ENCODE measurements around the gene SPESP1. TPM values are rescaled to one million over a fixed set of nuclear protein-coding genes. Genes with fewer than 3 reads are reported as not detected.

SPESP1 gene
- polyA plus RNA-seq, 1 donor (not counting 4 experiments of a cell fraction or from before 2014, with no cell fraction given): 5.3 TPM

DNA sequence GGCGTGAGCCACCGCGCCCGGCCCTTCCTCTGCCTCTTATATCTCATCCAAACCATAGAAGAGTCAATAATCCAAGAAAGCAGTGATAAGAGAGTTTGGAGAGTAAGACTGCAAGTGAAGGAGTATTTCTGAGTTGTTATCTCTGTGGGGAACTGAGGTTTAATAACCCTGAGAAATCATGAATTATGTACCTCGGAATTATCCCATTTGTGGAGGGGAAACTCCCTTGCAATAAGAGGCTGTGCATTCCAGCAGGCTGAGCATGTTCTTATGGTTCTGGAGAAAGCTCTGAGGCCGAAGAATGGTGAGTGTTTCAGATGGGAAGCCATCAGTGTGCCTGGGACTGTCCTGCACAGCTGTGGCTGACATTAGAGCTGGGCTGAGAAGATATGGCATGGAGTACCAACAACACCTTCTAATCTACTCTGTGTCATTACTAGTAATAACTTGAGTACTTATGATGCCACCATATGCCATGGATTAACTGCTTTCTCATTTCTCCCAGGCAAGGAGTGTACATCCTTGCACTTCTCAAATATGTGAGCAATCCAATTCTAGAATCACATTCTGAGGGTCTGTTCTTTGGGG is 52.7 kb downstream of the SPESP1 start:
- FAIRE-seq (no peak), DNase-seq (ENCODE audit: low read depth, low spot score) (no peak)
- H3K27me3 ChIP-seq (ENCODE audit: control insufficient read depth, extremely low read depth, insufficient read depth, low read length): no peaks in the 10 kb centered on the region
- no peak overlapping the region for H3K4me2 ChIP-seq (ENCODE audit: control insufficient read depth, extremely low read depth, insufficient read depth, low read depth, low read length)
- no peak overlapping the region for H3K9ac ChIP-seq (ENCODE audit: control insufficient read depth, extremely low read depth, insufficient read depth, low read length)
- H3K4me1 ChIP-seq (ENCODE audit: control insufficient read depth, extremely low read depth, insufficient read depth, low read length): no peaks in the 10 kb centered on the region
- H3K9me3 ChIP-seq (ENCODE audit: control insufficient read depth, low read depth, low read length): no peaks in the 10 kb centered on the region
- no peaks in the 10 kb centered on the region for H3K36me3 ChIP-seq (ENCODE audit: control insufficient read depth in 2 of 2, extremely low read depth in 1 of 2, insufficient read depth in 2 of 2, low read length in 2 of 2)
- H3K4me3 ChIP-seq (ENCODE audit: control insufficient read depth in 2 of 3, extremely low read depth in 1 of 3, insufficient read depth in 2 of 3, low read depth in 1 of 3, low read length in 3 of 3): no peak overlapping the region
- no peaks in the 10 kb centered on the region for H3K9me1 ChIP-seq (ENCODE audit: control insufficient read depth, extremely low read depth, insufficient read depth, low read length)
- dilution Hi-C loops (cut with MboI; ENCODE audit: extremely low pct_ligation_motif_present, low sequenced_read_pairs): no loop called here
- no peaks in the 10 kb centered on the region for H4K20me1 ChIP-seq (ENCODE audit: control insufficient read depth, extremely low read depth, insufficient read depth, low read length)
- no peak overlapping the region for H2AFZ ChIP-seq (ENCODE audit: control insufficient read depth, low read length)
- H3K79me2 ChIP-seq (ENCODE audit: control insufficient read depth, insufficient read depth, low read length): no peaks in the 10 kb centered on the region
- no peak overlapping the region for H3K27ac ChIP-seq (ENCODE audit: control insufficient read depth, insufficient read depth, low read length)
- TF ChIP-seq, protein P1, sequence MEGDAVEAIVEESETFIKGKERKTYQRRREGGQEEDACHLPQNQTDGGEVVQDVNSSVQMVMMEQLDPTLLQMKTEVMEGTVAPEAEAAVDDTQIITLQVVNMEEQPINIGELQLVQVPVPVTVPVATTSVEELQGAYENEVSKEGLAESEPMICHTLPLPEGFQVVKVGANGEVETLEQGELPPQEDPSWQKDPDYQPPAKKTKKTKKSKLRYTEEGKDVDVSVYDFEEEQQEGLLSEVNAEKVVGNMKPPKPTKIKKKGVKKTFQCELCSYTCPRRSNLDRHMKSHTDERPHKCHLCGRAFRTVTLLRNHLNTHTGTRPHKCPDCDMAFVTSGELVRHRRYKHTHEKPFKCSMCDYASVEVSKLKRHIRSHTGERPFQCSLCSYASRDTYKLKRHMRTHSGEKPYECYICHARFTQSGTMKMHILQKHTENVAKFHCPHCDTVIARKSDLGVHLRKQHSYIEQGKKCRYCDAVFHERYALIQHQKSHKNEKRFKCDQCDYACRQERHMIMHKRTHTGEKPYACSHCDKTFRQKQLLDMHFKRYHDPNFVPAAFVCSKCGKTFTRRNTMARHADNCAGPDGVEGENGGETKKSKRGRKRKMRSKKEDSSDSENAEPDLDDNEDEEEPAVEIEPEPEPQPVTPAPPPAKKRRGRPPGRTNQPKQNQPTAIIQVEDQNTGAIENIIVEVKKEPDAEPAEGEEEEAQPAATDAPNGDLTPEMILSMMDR (optimal IDR thresholded peaks at IDR 0.05 in 1 of 3, IDR thresholded peaks at IDR 0.05 in 1 of 3, conservative IDR thresholded peaks at IDR 0.05 in 1 of 3; ENCODE audit: extremely low read depth in 1 of 3, insufficient read depth in 2 of 3, low read length in 3 of 3): no peak
- no peak for TF ChIP-seq EZH2 (IDR thresholded peaks at IDR 0.05; ENCODE audit: low read length)

DNA sequence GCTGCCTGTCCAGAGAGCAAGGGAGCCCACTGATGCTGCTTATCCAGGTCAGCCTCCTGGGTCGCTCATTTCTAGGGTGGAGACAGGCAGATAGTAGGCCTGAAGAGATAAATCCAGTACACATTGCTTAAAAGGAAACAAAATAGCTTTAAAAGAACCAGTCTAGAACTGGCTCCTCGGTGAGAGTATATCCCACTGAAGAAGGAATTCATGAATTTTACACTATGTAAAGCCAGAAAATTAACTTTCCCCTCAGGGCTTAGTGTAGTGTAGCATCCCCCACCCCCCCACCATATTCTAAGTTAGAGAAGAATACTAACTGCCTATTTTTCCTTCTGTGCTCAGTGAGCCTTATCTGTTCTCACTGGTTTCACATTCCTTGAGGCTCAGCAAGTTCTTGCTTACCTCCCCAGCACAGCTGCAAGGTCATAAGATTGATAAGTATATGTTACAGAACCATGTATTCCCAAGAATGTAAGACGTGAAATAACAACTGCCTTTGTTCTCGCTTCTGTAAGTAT is 53.7 kb downstream of the SPESP1 start:
- Histone ChIP-seq H3K27me3 (ENCODE audit: control insufficient read depth, extremely low read depth, insufficient read depth, low read length) (no peaks in the 10 kb centered on the region), H2AFZ (ENCODE audit: control insufficient read depth, low read length) (no peak overlapping the region), H4K20me1 (ENCODE audit: control insufficient read depth, extremely low read depth, insufficient read depth, low read length) (no peaks in the 10 kb centered on the region), H3K9me3 (ENCODE audit: control insufficient read depth, low read depth, low read length) (no peaks in the 10 kb centered on the region), H3K4me3 (ENCODE audit: control insufficient read depth in 2 of 3, extremely low read depth in 1 of 3, insufficient read depth in 2 of 3, low read depth in 1 of 3, low read length in 3 of 3) (no peak overlapping the region), H3K36me3 (ENCODE audit: control insufficient read depth in 2 of 2, extremely low read depth in 1 of 2, insufficient read depth in 2 of 2, low read length in 2 of 2) (no peaks in the 10 kb centered on the region), H3K27ac (ENCODE audit: control insufficient read depth, insufficient read depth, low read length) (no peak overlapping the region), H3K4me2 (ENCODE audit: control insufficient read depth, extremely low read depth, insufficient read depth, low read depth, low read length) (no peak overlapping the region), H3K4me1 (ENCODE audit: control insufficient read depth, extremely low read depth, insufficient read depth, low read length) (no peaks in the 10 kb centered on the region), H3K79me2 (ENCODE audit: control insufficient read depth, insufficient read depth, low read length) (no peaks in the 10 kb centered on the region), H3K9ac (ENCODE audit: control insufficient read depth, extremely low read depth, insufficient read depth, low read length) (no peak overlapping the region), H3K9me1 (ENCODE audit: control insufficient read depth, extremely low read depth, insufficient read depth, low read length) (no peaks in the 10 kb centered on the region)
- no peak for DNase-seq (ENCODE audit: low read depth, low spot score)
- no peak for FAIRE-seq
- dilution Hi-C loops (cut with MboI; ENCODE audit: extremely low pct_ligation_motif_present, low sequenced_read_pairs): no loop called here
- TF ChIP-seq, protein P1 (optimal IDR thresholded peaks at IDR 0.05 in 1 of 3, IDR thresholded peaks at IDR 0.05 in 1 of 3, conservative IDR thresholded peaks at IDR 0.05 in 1 of 3; ENCODE audit: extremely low read depth in 1 of 3, insufficient read depth in 2 of 3, low read length in 3 of 3): no peak
- no peak for TF ChIP-seq EZH2 (IDR thresholded peaks at IDR 0.05; ENCODE audit: low read length)

Data from keratinocyte (primary cell).